NCI-H2107 treated with DMSO at 0.1 percent for 48 hours (cell line): ENCODE measurements around the gene NRIP2.

Experiments used
- DNase-seq: peaks from one replicate; lab custom pipeline; 2025; ENCODE audit not compliant: unreplicated experiment; lab: John Stamatoyannopoulos, UW

Gene NRIP2

DNA sequence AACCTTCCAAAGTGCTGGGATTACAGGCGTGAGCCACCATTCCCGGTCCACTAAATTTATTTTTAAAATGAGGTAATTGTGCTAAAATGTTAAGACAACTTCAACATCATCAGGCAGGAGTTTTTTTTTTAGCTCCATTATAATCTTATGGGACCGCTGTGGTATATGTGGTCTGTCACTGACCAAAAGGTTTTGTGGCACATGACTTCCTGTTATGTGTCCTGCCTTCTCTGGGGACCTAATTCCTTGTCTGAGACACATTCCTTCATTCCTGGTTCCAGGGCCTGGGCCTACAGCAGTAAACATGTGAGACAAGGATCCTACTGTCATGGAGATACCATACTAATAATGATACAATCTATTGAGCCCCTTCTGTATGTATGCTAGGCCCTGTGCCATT is 17.1 kb upstream of the NRIP2 start:
- no peak for DNase-seq

DNA sequence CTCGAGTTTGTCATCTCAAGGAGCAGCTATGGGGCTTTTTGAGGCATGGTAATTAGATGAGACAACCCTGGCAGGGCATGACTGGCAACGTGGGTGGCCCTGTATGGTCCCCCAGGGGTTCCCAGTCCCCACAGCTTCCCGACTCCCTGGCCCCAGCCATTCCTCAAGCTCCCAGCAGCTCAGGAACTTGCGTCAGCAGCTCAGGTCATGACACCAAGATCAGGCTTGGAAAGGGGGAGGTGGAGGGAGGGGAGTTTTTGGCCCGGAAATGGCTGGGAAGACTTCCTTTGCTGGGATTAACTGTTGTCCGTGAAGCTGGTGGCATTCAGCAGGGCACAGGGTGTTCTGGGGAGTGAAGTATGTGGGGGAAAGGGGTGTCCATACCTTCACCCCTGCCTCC is 10.4 kb upstream of the NRIP2 start:
- DNase-seq = no peak

DNA sequence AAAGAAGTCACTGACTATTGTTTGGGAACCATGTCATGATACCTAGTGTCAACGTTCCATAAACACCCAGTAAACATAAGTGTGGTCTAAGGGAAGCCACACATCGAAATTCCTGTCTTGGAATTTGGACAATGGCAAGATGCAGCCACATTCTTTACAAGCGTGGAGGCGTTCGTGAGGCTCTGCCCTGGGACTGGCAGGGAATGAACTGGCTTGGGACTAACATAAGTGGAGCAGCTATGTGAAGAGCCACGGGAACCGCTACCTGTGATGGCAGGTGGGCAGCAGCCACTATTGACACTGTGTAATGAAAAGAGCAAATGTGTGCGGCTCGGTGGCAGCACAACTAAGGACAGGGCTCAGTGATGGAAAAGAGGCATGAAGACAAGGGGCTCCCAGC is 10.0 kb upstream of the NRIP2 start:
- no peak for DNase-seq

- no peak for DNase-seq
Measured at GRCh38 chr12:2842948-2843347, 8.1 kb upstream of the NRIP2 start.

- DNase-seq = peak; percentile 25
Measured at GRCh38 chr12:2841056-2841650, 6.3 kb upstream of the NRIP2 start.

DNA sequence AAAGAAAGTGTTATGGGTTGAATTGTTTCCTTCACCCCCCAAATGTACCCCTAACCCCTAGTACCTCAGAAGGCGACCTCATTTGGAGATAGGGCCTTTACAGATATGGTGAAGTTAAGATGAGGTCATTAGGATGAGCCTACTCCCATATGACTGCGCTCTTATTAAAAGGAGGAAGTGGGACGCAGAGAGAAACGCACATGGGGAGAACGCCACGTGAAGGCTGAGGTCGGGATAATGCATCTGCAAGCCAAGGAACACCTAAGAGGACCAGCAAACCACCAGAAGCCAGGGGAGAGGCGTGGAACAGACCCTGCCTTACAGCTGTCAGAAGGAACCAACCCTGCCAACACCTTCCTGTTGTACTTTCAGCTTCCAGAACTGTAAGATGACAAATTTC is 1.7 kb upstream of the NRIP2 start:
- DNase-seq = no peak

GRCh38 chr12:2835691-2836403 is 1.0 kb upstream of the NRIP2 start:
- DNase-seq = no peak

GRCh38 chr12:2833810-2834209 is 1.0 kb downstream of the NRIP2 start:
- no peak for DNase-seq

DNA sequence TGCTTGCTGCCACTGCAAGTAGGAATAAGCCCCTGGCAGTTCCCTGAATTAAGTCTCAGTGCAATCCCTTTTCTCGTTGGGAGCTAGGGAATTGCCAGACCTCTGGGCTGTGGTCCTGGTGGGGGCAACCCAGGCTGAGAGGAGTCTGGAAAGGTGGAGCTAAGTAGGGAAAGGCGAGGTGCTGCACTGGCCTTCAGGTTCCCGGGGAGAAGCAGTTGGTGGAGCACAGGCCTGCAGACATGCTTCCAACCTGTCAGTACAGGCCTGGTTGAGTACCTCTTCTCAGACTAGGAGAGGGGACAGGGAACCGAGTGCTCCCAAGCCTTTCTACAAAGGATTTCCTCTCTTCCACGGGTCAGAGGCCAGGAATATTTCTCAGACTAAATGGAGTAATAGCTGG is 1.5 kb downstream of the NRIP2 start:
- DNase-seq = no peak

GRCh38 chr12:2832550-2833127 is 2.2 kb downstream of the NRIP2 start:
- peak; percentile 49 for DNase-seq

- no peak for DNase-seq
Measured at GRCh38 chr12:2829275-2829674, 5.6 kb downstream of the NRIP2 start.

DNA sequence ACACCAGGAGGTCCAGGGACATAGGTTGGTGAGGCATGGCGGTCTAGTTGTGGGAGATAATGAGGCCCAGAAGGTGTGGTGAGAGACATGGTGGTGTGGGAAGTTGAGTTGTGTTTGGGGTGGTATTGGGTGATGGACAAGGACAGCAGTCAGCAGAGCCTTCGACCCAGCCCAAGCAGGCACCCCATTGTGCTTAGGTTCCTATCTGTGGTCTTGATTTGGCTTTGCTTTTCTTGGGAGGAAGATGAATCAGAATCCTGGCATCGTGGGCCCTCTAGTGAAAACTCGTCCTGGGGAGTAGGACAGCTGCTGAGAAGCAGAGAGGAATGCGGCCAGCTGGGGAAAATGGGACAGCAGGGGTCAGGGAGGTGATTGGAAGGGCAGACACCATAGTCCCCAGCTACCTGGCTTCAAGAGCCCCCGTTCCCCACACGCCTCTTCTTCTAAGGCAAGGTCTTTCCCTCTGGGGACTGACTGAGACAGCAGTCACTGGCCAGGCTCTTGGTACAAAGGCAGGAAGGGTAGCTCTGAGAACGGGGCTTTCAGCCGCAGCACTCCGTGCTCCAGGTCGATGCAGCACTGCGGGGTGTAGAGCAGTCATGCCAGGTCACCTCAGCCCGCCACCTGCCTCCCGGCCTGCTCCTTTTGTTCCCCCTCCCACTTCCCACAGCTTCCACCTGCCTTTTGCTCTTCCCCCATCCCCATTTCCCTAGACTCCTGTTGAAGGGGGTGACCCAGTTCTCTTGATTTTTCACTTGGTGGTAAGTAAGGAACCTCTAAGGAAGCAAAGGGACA is 7.9 kb downstream of the NRIP2 start:
- peak; percentile 85 for DNase-seq

DNA sequence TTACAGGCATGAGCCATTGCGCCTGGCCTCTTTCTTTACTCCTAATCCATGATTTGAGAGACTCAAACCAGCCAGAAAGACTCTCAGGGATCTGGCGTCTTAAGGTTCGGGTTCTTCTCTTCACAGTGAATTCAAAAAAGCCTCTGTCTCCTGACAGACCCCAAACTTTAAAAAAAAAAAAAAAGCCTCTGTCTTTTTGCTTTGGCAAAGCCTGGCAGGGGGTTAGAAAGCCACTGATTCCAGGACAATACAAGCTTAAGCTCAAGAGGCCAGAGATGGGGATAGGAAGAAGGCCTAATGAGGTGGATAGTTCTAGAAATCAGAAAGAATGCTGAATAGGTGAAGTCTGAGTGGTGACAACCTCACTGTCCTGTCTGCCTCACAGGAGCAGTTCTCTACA is 8.8 kb downstream of the NRIP2 start:
- no peak for DNase-seq

DNA sequence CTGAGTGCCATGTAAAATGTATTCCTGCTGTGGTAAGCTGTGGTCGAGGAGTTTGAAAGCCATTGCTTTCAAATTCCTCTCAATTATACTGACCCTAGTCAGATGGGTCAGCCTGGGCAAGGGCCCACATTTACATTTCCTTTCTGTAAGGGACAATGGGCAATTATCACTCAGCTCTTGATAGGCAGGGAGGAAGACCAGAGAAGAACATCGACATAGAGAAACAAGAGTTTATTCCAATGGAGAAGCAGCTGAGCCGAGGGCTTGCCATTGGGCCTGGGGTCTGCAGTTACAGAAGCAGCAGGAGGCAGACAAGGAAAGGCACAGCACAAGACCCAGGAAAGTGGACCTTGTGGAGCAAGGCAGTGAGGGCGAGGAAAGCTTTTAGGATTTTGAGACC is 9.7 kb downstream of the NRIP2 start:
- no peak for DNase-seq

- DNase-seq = no peak
Measured at GRCh38 chr12:2824541-2824940, 10.3 kb downstream of the NRIP2 start.

DNA sequence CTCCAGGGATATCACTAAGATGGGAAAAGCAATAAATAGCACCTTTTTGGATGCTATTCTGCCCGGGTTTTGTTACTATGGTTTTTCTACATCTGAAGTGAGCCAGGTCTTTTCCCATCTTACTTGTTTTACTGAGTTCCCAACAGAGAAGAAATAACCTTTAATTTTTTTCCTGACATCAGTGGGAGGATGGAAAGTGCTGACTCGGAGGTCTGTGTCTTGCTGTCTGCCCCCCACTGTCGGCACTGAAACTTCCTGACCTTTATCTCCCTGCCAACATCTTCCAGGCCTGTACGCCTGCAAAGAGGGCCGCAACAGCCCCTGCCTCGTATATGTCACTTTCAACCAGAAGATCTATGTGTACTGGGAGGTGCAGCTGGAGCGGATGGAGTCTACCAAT is 11.4 kb downstream of the NRIP2 start:
- no peak for DNase-seq

DNA sequence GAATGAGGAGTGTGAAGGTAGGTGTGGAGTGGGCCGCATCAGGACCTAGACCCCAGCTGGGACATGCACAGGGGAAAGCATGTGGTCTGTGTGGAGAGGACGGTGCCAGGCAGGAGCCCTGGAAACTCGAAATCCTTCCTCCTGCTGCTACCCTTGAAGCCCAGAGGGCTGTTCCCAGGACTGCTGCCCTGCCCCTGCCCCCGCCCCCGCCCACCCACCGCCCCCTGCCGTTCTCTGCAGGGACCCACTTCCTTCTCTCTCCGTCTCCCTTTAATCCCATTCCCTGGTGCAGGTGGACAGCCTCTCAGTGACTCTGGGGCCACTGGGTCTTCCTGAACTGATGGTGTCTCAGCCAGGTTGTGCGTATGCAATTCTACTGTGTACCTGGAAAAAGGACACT is 14.4 kb downstream of the NRIP2 start:
- no peak for DNase-seq

- no peak for DNase-seq
Measured at GRCh38 chr12:2819810-2820209, 15.0 kb downstream of the NRIP2 start.

DNA sequence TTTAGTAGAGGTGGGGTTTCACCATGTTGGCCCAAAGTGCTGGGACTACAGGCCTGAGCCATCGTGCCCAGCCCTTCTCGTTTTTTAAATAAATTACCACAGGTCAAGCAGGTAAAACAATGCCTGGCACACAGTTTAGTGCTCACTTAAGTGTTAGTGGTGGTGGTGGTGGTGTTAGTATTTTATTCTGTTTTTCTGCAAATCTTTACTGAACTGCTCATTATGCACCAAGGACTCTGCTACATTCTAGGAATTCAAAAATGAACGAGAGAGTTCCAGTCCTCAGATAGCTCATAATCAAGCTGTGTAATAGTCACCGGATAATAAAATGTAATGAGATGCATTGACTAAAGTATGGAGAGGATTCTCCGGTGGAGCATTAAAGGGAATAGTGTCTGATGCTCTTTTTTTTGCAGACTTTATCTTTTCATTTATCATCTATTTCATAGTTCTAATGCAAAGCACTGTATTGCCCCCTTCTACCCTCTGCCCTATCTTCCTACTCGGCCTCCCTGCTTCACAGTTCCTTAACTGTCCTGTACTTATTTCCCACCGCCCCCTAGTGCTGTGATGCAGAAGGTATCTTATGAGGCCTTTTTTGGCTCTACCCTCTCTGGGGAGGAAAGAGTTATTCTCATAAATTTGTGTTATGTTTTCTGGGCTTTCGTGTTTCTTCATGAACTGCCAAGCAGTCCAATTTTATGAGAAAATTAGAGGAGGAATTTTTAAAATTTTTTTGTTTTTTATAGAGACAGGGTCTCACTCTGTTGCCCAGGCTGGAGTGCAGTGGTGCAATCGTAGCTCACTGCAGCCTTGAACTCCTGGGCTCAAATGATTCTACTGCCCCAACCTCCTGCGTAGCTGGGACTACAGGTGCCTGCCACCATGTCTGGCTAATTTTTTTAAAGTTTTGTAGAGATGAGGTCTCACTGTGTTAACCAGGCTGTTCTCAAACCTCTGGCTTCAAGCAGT is 21.3 kb downstream of the NRIP2 start:
- DNase-seq = peak; percentile 60

DNA sequence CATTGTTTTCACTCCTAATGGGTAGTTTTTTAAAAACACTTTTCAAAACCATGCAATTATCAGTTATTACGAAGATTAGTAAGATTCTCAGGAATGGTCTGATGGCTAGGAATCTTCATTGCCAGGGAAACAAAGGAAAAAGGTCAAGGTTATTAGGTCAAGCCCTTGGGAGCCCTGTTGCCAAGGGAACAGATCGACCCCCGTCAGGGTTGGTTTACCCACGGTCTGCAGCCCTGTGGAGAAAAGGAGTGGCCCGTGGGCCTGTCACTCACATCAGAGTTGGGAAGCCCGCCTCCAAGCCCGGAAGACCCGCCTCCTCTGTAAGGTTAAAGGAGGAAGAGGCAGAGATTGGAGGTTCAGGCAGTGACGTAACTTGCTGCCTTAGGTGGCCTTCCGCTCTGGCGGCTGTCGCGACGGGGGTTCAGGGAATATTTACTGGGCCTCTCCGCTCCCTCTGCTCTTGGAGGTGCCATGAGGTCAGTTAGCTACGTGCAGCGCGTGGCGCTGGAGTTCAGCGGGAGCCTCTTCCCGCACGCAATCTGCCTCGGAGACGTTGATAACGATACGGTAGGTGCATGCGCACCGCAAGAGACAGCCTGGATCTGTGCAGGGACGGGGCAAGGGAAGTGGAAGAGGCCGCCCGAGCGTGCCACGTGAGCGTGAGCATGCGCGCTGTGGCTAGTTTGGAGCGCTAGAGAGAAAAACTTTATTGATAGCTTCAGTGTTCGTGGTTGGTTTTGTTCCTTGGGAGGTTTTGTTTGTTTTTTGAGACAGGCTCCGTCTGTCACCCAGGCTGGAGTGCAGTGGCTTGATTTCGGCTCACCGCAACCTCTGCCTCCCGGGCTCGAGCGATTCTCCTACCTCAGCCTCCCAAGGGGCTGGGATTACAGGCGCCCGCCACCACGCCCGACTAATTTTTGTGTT is 22.3 kb downstream of the NRIP2 start, which contains the start of gene ITFG2:
Gene ITFG2, plus strand, starts transcription at position 379 of the 924 bp plus-strand sequence. Its CDS starts 93 bp downstream, at position 472.
- peak; percentile 97 for DNase-seq
